H1 (cell line): ENCODE measurements around the gene VNN1. TPM values are rescaled to one million over a fixed set of nuclear protein-coding genes. Genes with fewer than 3 reads are reported as not detected.

Experiments used
- CTCF ChIA-PET: fragments of 300-600 bp; sonication (Branson Sonifier 250); formaldehyde crosslinking; loops from one replicate; lab custom pipeline; 2021; ENCODE audit not compliant: partially characterized antibody; lab: Charles Lee
- POLR2A ChIA-PET: fragments of 300-600 bp; sonication (Branson Sonifier 250); formaldehyde crosslinking; loops from one replicate; lab custom pipeline; 2021; ENCODE audit warnings: inconsistent platforms; ENCODE audit not compliant: partially characterized antibody; lab: Charles Lee
- DNase-seq, 2 experiments: peaks; one replicate each; pipeline versions ENCODE4 v3.0.0 to v3.0.0-alpha.2; 2010 to 2022; ENCODE audit warnings: low spot score in 2 of 2, low read depth in 1 of 2, mixed read lengths in 1 of 2
- FAIRE-seq: peaks from 2 replicates; lab custom pipeline; 2011; peaks lifted over from hg19 to GRCh38; lab: Jason Lieb, UNC
- H2AFZ ChIP-seq: 2 replicates; pipeline ENCODE4 v1.8.1; 2012; ENCODE audit warnings: low read length, inconsistent platforms
- H2AK5ac ChIP-seq: 2 replicates; pipeline ENCODE4 v1.6.1; 2013; ENCODE audit warnings: low read depth, low read length
- H2BK120ac ChIP-seq: replicated peaks from 2 replicates; pipeline ENCODE3; 2013; ENCODE audit warnings: low read depth, low read length, inconsistent platforms
- H2BK12ac ChIP-seq: 2 replicates; pipeline ENCODE4 v1.6.1; 2013; ENCODE audit warnings: low read depth, low read length
- H2BK15ac ChIP-seq: 2 replicates; pipeline ENCODE4 v1.6.1; 2013; ENCODE audit warnings: low read length
- H2BK20ac ChIP-seq: 2 replicates; pipeline ENCODE4 v1.6.1; 2013; ENCODE audit warnings: low read length
- H2BK5ac ChIP-seq: 2 replicates; pipeline ENCODE4 v1.6.1; 2013; ENCODE audit warnings: low read depth, low read length
- H3K14ac ChIP-seq: 2 replicates; pipeline ENCODE4 v1.6.1; 2013; ENCODE audit warnings: inconsistent platforms; ENCODE audit not compliant: insufficient read length
- H3K18ac ChIP-seq: 2 replicates; pipeline ENCODE4 v1.6.1; 2013; ENCODE audit warnings: low read length; ENCODE audit errors: extremely low read depth
- H3K23ac ChIP-seq: 2 replicates; pipeline ENCODE4 v1.6.1; 2013; ENCODE audit warnings: inconsistent platforms; ENCODE audit not compliant: insufficient read length
- H3K23me2 ChIP-seq: 2 replicates; pipeline ENCODE4 v1.6.1; 2013; ENCODE audit warnings: low read depth, low read length
- H3K27ac ChIP-seq: 2 replicates; pipeline ENCODE4 v1.6.1; 2011; ENCODE audit warnings: low read depth, low read length, inconsistent platforms
- H3K27me3 ChIP-seq, 4 experiments: replicated peaks in 1 of 4; 1 replicate in 1 of 4; 2 replicates in 3 of 4; pipeline versions ENCODE4 v1.6.1 to v1.8.1; 2011 to 2013; ENCODE audit warnings: low read length in 3 of 4, mild to moderate bottlenecking in 3 of 4, inconsistent platforms in 2 of 4, mixed read lengths in 2 of 4, moderate library complexity in 1 of 4; ENCODE audit not compliant: control insufficient read depth in 3 of 4, insufficient read depth in 3 of 4; ENCODE audit errors: extremely low read depth in 1 of 4
- H3K36me3 ChIP-seq, 4 experiments: 2 replicates each; pipeline versions ENCODE4 v1.6.1 to v1.8.1; 2011 to 2013; ENCODE audit warnings: mild to moderate bottlenecking in 4 of 4, low read length in 3 of 4, moderate library complexity in 2 of 4, control low read depth in 1 of 4, inconsistent platforms in 1 of 4; ENCODE audit not compliant: insufficient read depth in 4 of 4, control insufficient read depth in 2 of 4
- H3K4ac ChIP-seq: replicated peaks from 2 replicates; pipeline ENCODE3; 2013; ENCODE audit warnings: low read length, low read depth, mixed read lengths, inconsistent platforms; ENCODE audit not compliant: insufficient read length
- H3K4me1 ChIP-seq, 4 experiments: replicated peaks in 1 of 4; 1 replicate in 1 of 4; 2 replicates in 3 of 4; pipeline versions ENCODE4 v1.6.1 to v1.8.1; 2011 to 2013; ENCODE audit warnings: low read length in 3 of 4, inconsistent platforms in 2 of 4, mixed read lengths in 1 of 4; ENCODE audit not compliant: insufficient read depth in 4 of 4, control insufficient read depth in 3 of 4
- H3K4me2 ChIP-seq, 2 experiments: 2 replicates each; pipeline versions ENCODE4 v1.6.1 to v1.8.1; 2011 to 2013; ENCODE audit warnings: low read depth in 2 of 2, low read length in 2 of 2, control low read depth in 1 of 2, inconsistent platforms in 1 of 2, mild to moderate bottlenecking in 1 of 2; ENCODE audit not compliant: insufficient read depth in 1 of 2
- H3K4me3 ChIP-seq, 4 experiments: fragments of 200-600, 300-600 bp in 1 of 4; sonication (generic), shearing (Covaris generic), sonication (Bioruptor Twin) in 1 of 4; 2 replicates each; pipeline versions ENCODE4 v1.5.1 to v1.8.1; 2011 to 2016; ENCODE audit warnings: low read length in 4 of 4, low read depth in 3 of 4, control low read depth in 2 of 4, inconsistent platforms in 2 of 4, mild to moderate bottlenecking in 2 of 4, mixed read lengths in 1 of 4, moderate library complexity in 1 of 4; ENCODE audit not compliant: insufficient read depth in 2 of 4; ENCODE audit errors: extremely low read depth in 1 of 4
- H3K56ac ChIP-seq: replicated peaks from 2 replicates; pipeline ENCODE3; 2013; ENCODE audit warnings: low read depth, mild to moderate bottlenecking, mixed read lengths, low read length, inconsistent platforms; ENCODE audit not compliant: insufficient read length
- H3K79me1 ChIP-seq: 2 replicates; pipeline ENCODE4 v1.6.1; 2013; ENCODE audit warnings: low read depth, low read length, control low read depth
- H3K79me2 ChIP-seq, 2 experiments: 2 replicates each; pipeline versions ENCODE4 v1.6.1 to v1.8.1; 2012 to 2013; ENCODE audit warnings: low read length in 2 of 2, mild to moderate bottlenecking in 2 of 2, inconsistent platforms in 1 of 2; ENCODE audit not compliant: insufficient read depth in 2 of 2, control insufficient read depth in 1 of 2
- H3K9ac ChIP-seq, 4 experiments: replicated peaks in 1 of 4; 1 replicate in 1 of 4; 2 replicates in 3 of 4; pipeline versions ENCODE4 v1.6.1 to v1.8.1; 2011 to 2013; ENCODE audit warnings: low read depth in 3 of 4, low read length in 3 of 4, control low read depth in 2 of 4, mild to moderate bottlenecking in 2 of 4, moderate library complexity in 2 of 4, inconsistent platforms in 1 of 4; ENCODE audit errors: extremely low read depth in 1 of 4
- H3K9me3 ChIP-seq, 2 experiments: 2 replicates each; pipeline versions ENCODE4 v1.6.1 to v1.8.1; 2012 to 2013; ENCODE audit warnings: mild to moderate bottlenecking in 2 of 2, moderate library complexity in 2 of 2, control low read depth in 1 of 2, inconsistent platforms in 1 of 2, low read depth in 1 of 2, low read length in 1 of 2, mixed read lengths in 1 of 2; ENCODE audit not compliant: insufficient read depth in 2 of 2
- H4K20me1 ChIP-seq, 2 experiments: replicated peaks in 1 of 2; 2 replicates each; pipeline versions ENCODE3 to v1.8.1; 2011 to 2013; ENCODE audit warnings: inconsistent platforms in 2 of 2, low read length in 2 of 2, mild to moderate bottlenecking in 1 of 2; ENCODE audit not compliant: insufficient read depth in 2 of 2, control insufficient read depth in 1 of 2
- H4K5ac ChIP-seq: 2 replicates; pipeline ENCODE4 v1.6.1; 2013; ENCODE audit warnings: low read length, low read depth, mixed read lengths, inconsistent platforms; ENCODE audit not compliant: insufficient read length
- H4K8ac ChIP-seq: 2 replicates; pipeline ENCODE4 v1.8.0; 2013; ENCODE audit warnings: mild to moderate bottlenecking, moderate library complexity, low read length, inconsistent platforms; ENCODE audit not compliant: insufficient read depth; ENCODE audit errors: extremely low read depth
- H4K91ac ChIP-seq: replicated peaks from 2 replicates; pipeline ENCODE3; 2013; ENCODE audit warnings: low read length, mixed read lengths, inconsistent platforms; ENCODE audit not compliant: insufficient read length
- FOSL1 ChIP-seq: IDR thresholded peaks from 2 replicates; pipeline ENCODE4 v1.6.1; 2011; ENCODE audit warnings: mild to moderate bottlenecking, low read depth, low read length, moderate library complexity; ENCODE audit not compliant: insufficient read depth
- GABPA ChIP-seq: IDR thresholded peaks from 2 replicates; pipeline ENCODE4 v1.6.1; 2011; ENCODE audit warnings: mild to moderate bottlenecking, low read length, moderate library complexity, borderline replicate concordance; ENCODE audit not compliant: insufficient read depth
- JUN ChIP-seq: IDR thresholded peaks from 2 replicates; pipeline ENCODE4 v1.6.1; 2011; ENCODE audit warnings: low read depth, mild to moderate bottlenecking, improper control_type of control experiment, low read length
- JUND ChIP-seq: IDR thresholded peaks from 2 replicates; pipeline ENCODE4 v1.6.1; 2011; ENCODE audit warnings: mild to moderate bottlenecking, improper control_type of control experiment, low read length
- KDM5A ChIP-seq: fragments of 200-600 bp; IDR thresholded peaks from 2 replicates; pipeline ENCODE4 v1.7.1; 2012; ENCODE audit warnings: mild to moderate bottlenecking, low read length, inconsistent platforms, mixed read lengths
- MAFK ChIP-seq: IDR thresholded peaks from 2 replicates; pipeline ENCODE4 v1.6.1; 2012; ENCODE audit warnings: low read depth, mild to moderate bottlenecking, improper control_type of control experiment, low read length
- NRF1 ChIP-seq: IDR thresholded peaks from 2 replicates; pipeline ENCODE4 v1.6.1; 2011; ENCODE audit warnings: mild to moderate bottlenecking, low read depth, low read length, improper control_type of control experiment
- POLR2A ChIP-seq, 2 experiments: IDR thresholded peaks; 1 replicate in 1 of 2; 2 replicates in 1 of 2; pipeline ENCODE4 v1.6.1; 2011; ENCODE audit warnings: low read depth in 2 of 2, low read length in 2 of 2, mild to moderate bottlenecking in 2 of 2; ENCODE audit errors: control extremely low read depth in 1 of 2
- POLR2AphosphoS5 ChIP-seq: IDR thresholded peaks from 2 replicates; pipeline ENCODE4 v1.6.1; 2011; ENCODE audit warnings: low read depth, low read length
- RAD21 ChIP-seq, 2 experiments: IDR thresholded peaks in 1 of 2; conservative IDR thresholded peaks in 1 of 2; 2 replicates each; pipeline ENCODE4 v1.6.1; 2011; ENCODE audit warnings: low read depth in 2 of 2, low read length in 2 of 2, improper control_type of control experiment in 1 of 2, inconsistent platforms in 1 of 2, mild to moderate bottlenecking in 1 of 2, moderate library complexity in 1 of 2
- SP4 ChIP-seq: IDR thresholded peaks from 2 replicates; pipeline ENCODE4 v1.6.1; 2012; ENCODE audit warnings: low read length, inconsistent platforms
- WGBS, 2 experiments: shearing (Covaris generic) in 1 of 2; methylation state at CpG; one replicate each; pipeline versions ENCODE4 v1.1.6 to v1.1.7; 2013 to 2015; ENCODE audit warnings: low lambda C conversion rate in 2 of 2, mixed read lengths in 2 of 2, inconsistent platforms in 1 of 2, low coverage in 1 of 2, missing lambda C conversion rate in 1 of 2; ENCODE audit not compliant: insufficient replicate concordance in 2 of 2, insufficient coverage in 1 of 2, insufficient read length in 1 of 2; ENCODE audit errors: extremely low coverage in 1 of 2, missing lambda C conversion rate in 1 of 2; 5-methylcytosine and 5-hydroxymethylcytosine counted together
- polyA plus RNA-seq, 7 experiments: library from polyadenylated mRNA; depleted of rRNA in 3 of 7; stranded (reverse) in 5 of 7; unstranded in 2 of 7; fragments of >200 nt in 5 of 7; fragments of 200-250 nt in 2 of 7; gene quantifications; 1 replicate in 5 of 7; 2 replicates in 1 of 7; 4 replicates in 1 of 7; pipeline versions ENCODE4 v1.2.1 to v1.2.3, GENCODE V29; 2011 to 2013; ENCODE audit warnings: missing spikeins in 2 of 7, mixed read lengths in 2 of 7
- total RNA-seq: library from RNA; stranded (reverse); fragmentation: NEBNext Ultra II Directional; extraction: Animal tissue kit (Norgen Biotek cat#: 25700); gene quantifications from 2 replicates; pipeline ENCODE4 v1.2.1, GENCODE V29; 2021
- TF ChIP-seq, protein P1 (sequence below), 3 experiments: IDR thresholded peaks; 1 replicate in 2 of 3; 2 replicates in 1 of 3; pipeline versions ENCODE4 v1.5.1 to v1.6.1; 2011; ENCODE audit warnings: low read length in 3 of 3, mild to moderate bottlenecking in 3 of 3, inconsistent platforms in 2 of 3, low read depth in 1 of 3, moderate library complexity in 1 of 3; ENCODE audit not compliant: insufficient read depth in 1 of 3; ENCODE audit errors: control extremely low read depth in 1 of 3

Gene VNN1
- total and polyA plus RNA-seq, 2 of the 8 experiments (the other 6 are each of a cell fraction or from before 2014, with no cell fraction given), result not detected

DNA sequence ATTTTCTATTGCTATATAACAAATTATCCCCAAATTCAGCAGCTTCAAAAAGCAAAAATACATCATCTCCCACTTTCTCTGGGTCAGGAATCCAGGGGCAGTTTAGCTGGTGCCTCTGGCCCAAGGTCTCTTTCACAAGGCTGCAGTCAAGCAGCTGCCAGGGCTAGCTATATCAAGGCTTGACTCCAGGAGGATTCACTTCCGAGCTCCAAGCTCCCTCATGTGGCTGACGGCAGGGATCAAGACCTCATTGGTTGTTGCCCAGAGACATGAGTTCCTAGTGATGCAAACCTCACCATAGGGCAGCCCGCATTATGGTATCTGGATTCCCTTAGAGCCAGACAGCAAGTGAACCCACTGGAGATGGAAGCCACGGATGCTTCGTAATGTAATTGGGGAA is 1.3 kb upstream of the VNN1 start:
- Histone ChIP-seq H3K79me1 (no peaks in the 10 kb centered on the region), H2AFZ (0 out of 2 replicates have a peak overlapping the region, but pooled peaks have one; percentile 78)
- POLR2A ChIA-PET, result interaction anchor here (0.6 to 1.3 kb wide), 2 partner anchors 99 to 101 kb away, joined by 3 to 4 read pairs; partner anchors contain the start of gene RPS12
- TF ChIP-seq GABPA (no peak), JUND (no peak), RAD21 (IDR thresholded peaks at IDR 0.05 in 1 of 2, conservative IDR thresholded peaks at IDR 0.05 in 1 of 2; ENCODE audit: low read depth in 2 of 2, low read length in 2 of 2) (peak; percentile 90 to 95), JUN (no peak), KDM5A (no peak), POLR2A (IDR thresholded peaks at IDR 0.05; ENCODE audit: control extremely low read depth in 1 of 2, low read depth in 2 of 2, low read length in 2 of 2) (no peak), POLR2AphosphoS5 (no peak), MAFK (no peak), SP4 (no peak), NRF1 (no peak), FOSL1 (no peak)
- TF ChIP-seq, protein P1, sequence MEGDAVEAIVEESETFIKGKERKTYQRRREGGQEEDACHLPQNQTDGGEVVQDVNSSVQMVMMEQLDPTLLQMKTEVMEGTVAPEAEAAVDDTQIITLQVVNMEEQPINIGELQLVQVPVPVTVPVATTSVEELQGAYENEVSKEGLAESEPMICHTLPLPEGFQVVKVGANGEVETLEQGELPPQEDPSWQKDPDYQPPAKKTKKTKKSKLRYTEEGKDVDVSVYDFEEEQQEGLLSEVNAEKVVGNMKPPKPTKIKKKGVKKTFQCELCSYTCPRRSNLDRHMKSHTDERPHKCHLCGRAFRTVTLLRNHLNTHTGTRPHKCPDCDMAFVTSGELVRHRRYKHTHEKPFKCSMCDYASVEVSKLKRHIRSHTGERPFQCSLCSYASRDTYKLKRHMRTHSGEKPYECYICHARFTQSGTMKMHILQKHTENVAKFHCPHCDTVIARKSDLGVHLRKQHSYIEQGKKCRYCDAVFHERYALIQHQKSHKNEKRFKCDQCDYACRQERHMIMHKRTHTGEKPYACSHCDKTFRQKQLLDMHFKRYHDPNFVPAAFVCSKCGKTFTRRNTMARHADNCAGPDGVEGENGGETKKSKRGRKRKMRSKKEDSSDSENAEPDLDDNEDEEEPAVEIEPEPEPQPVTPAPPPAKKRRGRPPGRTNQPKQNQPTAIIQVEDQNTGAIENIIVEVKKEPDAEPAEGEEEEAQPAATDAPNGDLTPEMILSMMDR (IDR thresholded peaks at IDR 0.05; ENCODE audit: control extremely low read depth in 1 of 3, insufficient read depth in 1 of 3, low read depth in 1 of 3, low read length in 3 of 3), result peak; percentile 55 to 77 (median 74)

More for the DNA sequence above, 1.3 kb upstream of the VNN1 start:
- Histone ChIP-seq H3K4me1 (no peaks in the 10 kb centered on the region), H2BK5ac (no peak overlapping the region), H4K20me1 (no peaks in the 10 kb centered on the region), H3K9me3 (no peaks in the 10 kb centered on the region), H3K56ac (no peak overlapping the region), H3K27me3 (no peaks in the 10 kb centered on the region), H2BK120ac (no peak overlapping the region), H3K14ac (no peak overlapping the region), H3K23me2 (no peaks in the 10 kb centered on the region), H3K4me2 (no peak overlapping the region), H3K23ac (no peak overlapping the region), H3K4me3 (no peak overlapping the region), H4K8ac (no peak overlapping the region), H2BK20ac (no peak overlapping the region), H2BK15ac (no peak overlapping the region), H3K36me3 (no peaks in the 10 kb centered on the region), H3K27ac (no peak overlapping the region), H3K4ac (no peak overlapping the region), H4K5ac (no peak overlapping the region), H4K91ac (no peak overlapping the region), H3K18ac (no peak overlapping the region), H2AK5ac (no peak overlapping the region), H3K9ac (no peak overlapping the region), H3K79me2 (no peaks in the 10 kb centered on the region), H2BK12ac (no peak overlapping the region)
- 55% methylated on average over 5 of the region's 5 CpGs; no CpG with 5 or more reads in 1 of the 2 experiments for WGBS, 2 experiments
- FAIRE-seq (peak; percentile 86), DNase-seq (peak; percentile 54 to 58)
- CTCF ChIA-PET, result interaction anchor here (0.6 to 7.0 kb wide), 36 partner anchors 9 to 433 kb away, joined by 3 to 38 read pairs (median 5); partner anchors contain the start of genes TAAR8, TAAR9 and VNN2
